HG02571 (cell line): ENCODE measurements around the gene PTGES2.

Source experiments
- ATAC-seq: cut with Tn5 transposase; IDR thresholded peaks from one replicate; pipeline ENCODE4 v1.9.1; 2021; ENCODE audit warnings: mild to moderate bottlenecking, moderate library complexity; ENCODE audit not compliant: unreplicated experiment

Gene PTGES2

GRCh38 chr9:128127568-128127989 is at the start of gene PTGES2:
Gene PTGES2, minus strand, starts transcription at chr9:128127729. Its CDS starts 12 bp downstream, at chr9:128127717.
- peak; percentile 49 for ATAC-seq

- no peak for ATAC-seq
Observed at GRCh38 chr9:128175726-128176125, 48.2 kb upstream of the PTGES2 start.

- no peak for ATAC-seq
Observed at GRCh38 chr9:128175102-128175563, 47.6 kb upstream of the PTGES2 start.

GRCh38 chr9:128174062-128174461 is 46.5 kb upstream of the PTGES2 start:
- ATAC-seq = no peak

- no peak for ATAC-seq
Observed at GRCh38 chr9:128169925-128170324, 42.4 kb upstream of the PTGES2 start.

GRCh38 chr9:128169492-128169891 is 42.0 kb upstream of the PTGES2 start:
- no peak for ATAC-seq

- no peak for ATAC-seq
Observed at GRCh38 chr9:128168731-128169308, 41.3 kb upstream of the PTGES2 start.

- no peak for ATAC-seq
Observed at GRCh38 chr9:128167209-128167608, 39.7 kb upstream of the PTGES2 start.

GRCh38 chr9:128166169-128166568 is 38.6 kb upstream of the PTGES2 start:
- no peak for ATAC-seq

GRCh38 chr9:128164307-128164885 is 36.9 kb upstream of the PTGES2 start:
- no peak for ATAC-seq

- no peak for ATAC-seq
Observed at GRCh38 chr9:128163523-128164306, 36.2 kb upstream of the PTGES2 start.

GRCh38 chr9:128163027-128163515 is 35.5 kb upstream of the PTGES2 start:
- no peak for ATAC-seq

- no peak for ATAC-seq
Observed at GRCh38 chr9:128162215-128163026, 34.9 kb upstream of the PTGES2 start.

- no peak for ATAC-seq
Observed at GRCh38 chr9:128161215-128161902, 33.8 kb upstream of the PTGES2 start.

- peak; percentile 2 for ATAC-seq
Observed at GRCh38 chr9:128160603-128160987, 33.1 kb upstream of the PTGES2 start.

- ATAC-seq = peak; percentile 72
Observed at GRCh38 chr9:128159784-128160602, 32.5 kb upstream of the PTGES2 start, which contains the start of gene BBLN. Gene BBLN, plus strand, starts transcription at chr9:128160265. Its CDS starts 143 bp downstream, at chr9:128160408.

- peak; percentile 3 for ATAC-seq
Observed at GRCh38 chr9:128159522-128159783, 31.9 kb upstream of the PTGES2 start.

GRCh38 chr9:128155736-128156500 is 28.4 kb upstream of the PTGES2 start:
- no peak for ATAC-seq
